Mesenchymal stem cell (in vitro differentiated cells and primary cell): ENCODE data around the gene WWP2.

Source experiments
- DNase-seq: peaks from one replicate; pipeline ENCODE4 v3.0.0-alpha.2; 2013
- H2AFZ ChIP-seq: one replicate; pipeline ENCODE4 v1.6.1; 2013; ENCODE audit warnings: low read depth, mild to moderate bottlenecking, control low read depth, inconsistent platforms, low read length, moderate library complexity
- H2AK5ac ChIP-seq: 2 replicates; pipeline ENCODE4 v1.6.1; 2013; ENCODE audit warnings: low read length, moderate library complexity, mild to moderate bottlenecking, inconsistent platforms; ENCODE audit not compliant: severe bottlenecking
- H2BK120ac ChIP-seq: one replicate; pipeline ENCODE4 v1.6.1; 2013; ENCODE audit warnings: low read depth, mild to moderate bottlenecking, inconsistent platforms, low read length, moderate library complexity
- H2BK12ac ChIP-seq, 2 experiments: one replicate each; pipeline ENCODE4 v1.6.1; 2013; ENCODE audit warnings: inconsistent platforms in 2 of 2, low read length in 2 of 2, mild to moderate bottlenecking in 2 of 2, moderate library complexity in 2 of 2, control low read depth in 1 of 2
- H2BK15ac ChIP-seq: one replicate; pipeline ENCODE4 v1.6.1; 2013; ENCODE audit warnings: mild to moderate bottlenecking, low read depth, inconsistent platforms; ENCODE audit not compliant: poor library complexity, severe bottlenecking
- H2BK5ac ChIP-seq: 2 replicates; pipeline ENCODE4 v1.6.1; 2013; ENCODE audit warnings: low read depth, mild to moderate bottlenecking, low read length, control low read depth, inconsistent platforms; ENCODE audit not compliant: poor library complexity, severe bottlenecking
- H3K14ac ChIP-seq, 2 experiments: one replicate each; pipeline ENCODE4 v1.6.1; 2013; ENCODE audit warnings: inconsistent platforms in 2 of 2, low read length in 2 of 2, control low read depth in 1 of 2, mild to moderate bottlenecking in 1 of 2, moderate library complexity in 1 of 2
- H3K18ac ChIP-seq, 2 experiments: one replicate each; pipeline ENCODE4 v1.6.1; 2013; ENCODE audit warnings: inconsistent platforms in 2 of 2, low read length in 2 of 2, control low read depth in 1 of 2, low read depth in 1 of 2, mild to moderate bottlenecking in 1 of 2
- H3K23ac ChIP-seq, 2 experiments: one replicate each; pipeline ENCODE4 v1.6.1; 2013; ENCODE audit warnings: inconsistent platforms in 2 of 2, low read length in 2 of 2, mild to moderate bottlenecking in 2 of 2, moderate library complexity in 2 of 2, control low read depth in 1 of 2
- H3K27ac ChIP-seq: 2 replicates; pipeline ENCODE4 v1.5.1; 2013; ENCODE audit warnings: mild to moderate bottlenecking, moderate library complexity, low read length, control low read depth, inconsistent platforms; ENCODE audit not compliant: poor library complexity, severe bottlenecking
- H3K27me3 ChIP-seq, 2 experiments: 2 replicates each; pipeline versions ENCODE4 v1.6.1 to v1.7.0; 2013; ENCODE audit warnings: low read length in 2 of 2, mild to moderate bottlenecking in 2 of 2, moderate library complexity in 2 of 2, control low read depth in 1 of 2, inconsistent platforms in 1 of 2; ENCODE audit not compliant: control insufficient read depth in 1 of 2, insufficient read depth in 1 of 2
- H3K36me3 ChIP-seq, 2 experiments: 2 replicates each; pipeline versions ENCODE4 v1.6.1 to v1.7.0; 2013; ENCODE audit warnings: low read length in 2 of 2, control low read depth in 1 of 2, inconsistent platforms in 1 of 2, low read depth in 1 of 2, mild to moderate bottlenecking in 1 of 2; ENCODE audit not compliant: insufficient read depth in 2 of 2, control insufficient read depth in 1 of 2
- H3K4ac ChIP-seq, 2 experiments: one replicate each; pipeline ENCODE4 v1.6.1; 2013; ENCODE audit warnings: inconsistent platforms in 2 of 2, low read length in 2 of 2, mild to moderate bottlenecking in 2 of 2, moderate library complexity in 2 of 2, control low read depth in 1 of 2, low read depth in 1 of 2
- H3K4me1 ChIP-seq: 2 replicates; pipeline ENCODE4 v1.6.1; 2013; ENCODE audit warnings: low read depth, low read length, control low read depth; ENCODE audit not compliant: control insufficient read depth, insufficient read depth
- H3K4me2 ChIP-seq: 2 replicates; pipeline ENCODE4 v1.6.1; 2013; ENCODE audit warnings: low read length, mild to moderate bottlenecking, inconsistent platforms; ENCODE audit not compliant: poor library complexity, severe bottlenecking
- H3K4me3 ChIP-seq, 2 experiments: 2 replicates each; pipeline versions ENCODE4 v1.5.1 to v1.7.0; 2013; ENCODE audit warnings: low read length in 2 of 2, mild to moderate bottlenecking in 2 of 2, control low read depth in 1 of 2, low read depth in 1 of 2; ENCODE audit not compliant: insufficient read depth in 1 of 2
- H3K79me1 ChIP-seq: replicated peaks from 2 replicates; pipeline ENCODE4 v1.6.1; 2013; ENCODE audit warnings: mild to moderate bottlenecking, control low read depth, low read length, inconsistent platforms; ENCODE audit not compliant: poor library complexity, severe bottlenecking
- H3K9ac ChIP-seq: 2 replicates; pipeline ENCODE4 v1.7.0; 2013; ENCODE audit warnings: mild to moderate bottlenecking, low read length, moderate library complexity
- H3K9me3 ChIP-seq: 2 replicates; pipeline ENCODE4 v1.7.0; 2013; ENCODE audit warnings: mild to moderate bottlenecking, low read length; ENCODE audit not compliant: control insufficient read depth
- H4K8ac ChIP-seq: one replicate; pipeline ENCODE4 v1.6.1; 2013; ENCODE audit warnings: inconsistent platforms, mild to moderate bottlenecking, low read length, moderate library complexity
- H4K91ac ChIP-seq: one replicate; pipeline ENCODE4 v1.6.1; 2013; ENCODE audit warnings: mild to moderate bottlenecking, low read length, inconsistent platforms
- WGBS: methylation state at CpG from one replicate; pipeline ENCODE4 v1.1.7; 2013; ENCODE audit warnings: mixed read lengths; 5-methylcytosine and 5-hydroxymethylcytosine counted together

The WWP2 gene

DNA sequence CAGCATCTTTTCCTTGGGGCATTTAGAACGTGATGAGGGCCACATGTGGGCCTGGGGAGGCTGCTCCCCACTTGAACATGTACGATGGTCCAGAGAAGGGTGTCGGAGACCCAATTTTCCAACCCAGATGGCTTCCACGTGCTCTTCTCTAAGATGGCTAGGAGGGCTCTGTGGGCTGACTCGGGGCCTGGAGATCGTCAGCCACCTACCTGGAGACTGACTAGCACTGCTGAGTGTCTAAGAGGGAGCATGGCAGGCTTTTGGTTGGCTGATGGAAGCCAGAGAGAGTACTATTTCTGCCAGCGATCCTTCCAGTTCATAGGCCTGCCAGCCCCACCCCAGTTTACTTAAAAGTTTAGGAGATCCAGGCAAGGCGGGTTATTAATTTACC, 128.8 kb downstream of the WWP2 start:
- peaks cover 14% of the 10 kb centered on the region for H3K4me1 ChIP-seq
- H3K36me3 ChIP-seq, result peaks cover 2 to 19% of the 10 kb centered on the region in 2 experiments
- no peak overlapping the region for H2AK5ac ChIP-seq
- H3K4me2 ChIP-seq, result no peak overlapping the region
- peak overlapping the region; percentile 29 to 70 for H2BK12ac ChIP-seq
- H3K27me3 ChIP-seq, result no peaks in the 10 kb centered on the region
- peak overlapping the region; percentile 48 for H4K91ac ChIP-seq
- no peaks in the 10 kb centered on the region for H3K9me3 ChIP-seq
- H2BK120ac ChIP-seq, result peak overlapping the region; percentile 51
- 56% methylated on average over 7 of the region's 8 CpGs for WGBS
- peak overlapping the region; percentile 61 for H3K27ac ChIP-seq
- H4K8ac ChIP-seq, result peak overlapping the region; percentile 95
- no peaks in the 10 kb centered on the region for H3K79me1 ChIP-seq
- peak overlapping the region; percentile 45 to 90 for H3K4ac ChIP-seq
- no peak overlapping the region for H2BK15ac ChIP-seq
- H3K18ac ChIP-seq, result peak overlapping the region; percentile 67 to 69
- peak overlapping the region in 1 of 2 experiments; percentile 45 for H3K4me3 ChIP-seq
- no peak for DNase-seq
- H3K14ac ChIP-seq, result no peak overlapping the region
- H2BK5ac ChIP-seq, result no peak overlapping the region
- peak overlapping the region; percentile 51 for H2AFZ ChIP-seq
- H3K23ac ChIP-seq, result no peak overlapping the region
- H3K9ac ChIP-seq, result peak overlapping the region; percentile 83

DNA sequence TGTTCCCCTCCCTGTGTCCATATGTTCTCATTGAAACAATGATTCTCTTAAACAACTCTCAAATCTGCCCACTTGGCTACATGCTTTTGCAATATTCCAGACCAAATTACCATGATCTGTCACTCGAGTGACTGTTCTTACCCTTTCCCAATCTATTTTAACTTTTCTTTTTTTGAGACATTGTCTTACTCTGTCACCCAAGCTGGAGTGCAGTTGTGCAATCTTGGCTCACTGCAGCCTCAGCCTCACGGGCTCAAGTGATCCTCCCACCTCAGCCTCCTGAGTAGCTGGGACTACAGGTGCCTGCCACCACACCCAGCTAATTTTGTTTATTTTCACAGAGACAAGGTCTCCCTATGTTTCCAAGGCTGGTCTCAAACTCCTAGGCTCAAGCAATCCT, 130.2 kb downstream of the WWP2 start:
- Histone ChIP-seq H3K14ac (no peak overlapping the region), H3K9me3 (no peaks in the 10 kb centered on the region), H3K79me1 (peaks cover 2% of the 10 kb centered on the region), H3K4ac (no peak overlapping the region), H3K27me3 (no peaks in the 10 kb centered on the region), H4K8ac (no peak overlapping the region), H2AK5ac (no peak overlapping the region), H3K23ac (no peak overlapping the region), H3K9ac (no peak overlapping the region), H3K36me3 (peaks cover 2 to 19% of the 10 kb centered on the region in 2 experiments), H2BK120ac (no peak overlapping the region), H3K18ac (no peak overlapping the region), H3K4me2 (no peak overlapping the region), H2BK12ac (no peak overlapping the region), H2AFZ (no peak overlapping the region), H3K4me1 (peaks cover 15% of the 10 kb centered on the region), H2BK5ac (no peak overlapping the region), H2BK15ac (no peak overlapping the region), H4K91ac (no peak overlapping the region), H3K4me3 (no peak overlapping the region), H3K27ac (no peak overlapping the region)
- WGBS, result 95% methylated on average over 2 of the region's 2 CpGs
- DNase-seq, result no peak

DNA sequence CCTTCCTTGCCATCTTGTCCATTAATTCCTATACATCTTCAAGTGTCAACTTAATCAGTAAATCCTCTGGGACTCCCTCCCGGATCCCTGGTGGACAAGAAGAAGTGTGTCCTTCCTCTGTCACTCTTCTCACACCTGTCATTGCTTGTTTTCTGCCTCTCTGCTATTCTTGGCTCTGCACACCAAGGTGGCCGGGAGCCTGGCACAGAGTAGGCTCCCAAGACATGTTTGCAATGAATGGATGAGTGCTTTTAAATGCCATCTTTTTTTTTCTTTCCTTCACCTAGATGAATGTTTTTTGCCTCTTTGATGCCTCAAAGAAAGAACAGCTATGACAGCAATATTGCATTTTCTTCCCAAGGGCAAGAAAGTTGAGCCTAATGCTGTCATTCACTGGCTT, 131.0 kb downstream of the WWP2 start:
- DNase-seq, result no peak
- Histone ChIP-seq H3K4me1 (peaks cover 12% of the 10 kb centered on the region), H2BK15ac (no peak overlapping the region), H2BK12ac (no peak overlapping the region), H3K4ac (no peak overlapping the region), H2AFZ (no peak overlapping the region), H2BK5ac (no peak overlapping the region), H4K8ac (no peak overlapping the region), H3K4me3 (no peak overlapping the region), H3K27ac (no peak overlapping the region), H3K9ac (no peak overlapping the region), H3K14ac (no peak overlapping the region), H3K9me3 (no peaks in the 10 kb centered on the region), H4K91ac (no peak overlapping the region), H3K18ac (no peak overlapping the region), H3K36me3 (peaks cover 2 to 15% of the 10 kb centered on the region in 2 experiments), H3K23ac (no peak overlapping the region), H2BK120ac (no peak overlapping the region), H2AK5ac (no peak overlapping the region), H3K79me1 (peaks cover 2% of the 10 kb centered on the region), H3K4me2 (no peak overlapping the region), H3K27me3 (no peaks in the 10 kb centered on the region)
- 100% methylated on average over 2 of the region's 2 CpGs for WGBS

DNA sequence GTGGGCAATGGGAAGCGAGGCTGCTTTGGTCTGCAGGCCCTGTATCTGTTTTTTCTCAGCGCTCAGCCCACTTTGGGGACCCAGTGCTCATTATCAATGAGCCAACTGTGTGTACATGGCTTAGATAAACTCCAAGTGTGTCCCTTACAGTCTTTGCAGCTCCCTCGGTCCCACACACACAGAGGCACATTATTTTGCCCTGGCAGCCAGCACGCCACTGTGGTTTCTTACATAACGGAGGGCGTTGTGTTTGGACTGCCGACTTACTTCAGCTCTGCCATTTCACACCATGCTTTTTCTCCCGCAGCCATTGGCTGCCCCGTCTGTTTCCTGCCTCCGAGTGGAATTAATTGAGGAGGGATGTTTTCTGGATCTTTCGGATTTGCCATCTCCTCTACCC, 132.5 kb downstream of the WWP2 start:
- Histone ChIP-seq H3K9ac (no peak overlapping the region), H3K9me3 (no peaks in the 10 kb centered on the region), H2BK12ac (no peak overlapping the region), H3K36me3 (peaks cover 0 to under 1% of the 10 kb centered on the region in 2 experiments), H3K4ac (no peak overlapping the region), H3K79me1 (peaks cover 2% of the 10 kb centered on the region), H3K23ac (no peak overlapping the region), H3K4me1 (peaks cover 7% of the 10 kb centered on the region), H3K4me3 (no peak overlapping the region), H3K4me2 (no peak overlapping the region), H2BK120ac (no peak overlapping the region), H3K27me3 (no peaks in the 10 kb centered on the region), H2BK15ac (no peak overlapping the region), H3K18ac (no peak overlapping the region), H4K91ac (no peak overlapping the region), H2AK5ac (no peak overlapping the region), H2BK5ac (no peak overlapping the region), H3K27ac (no peak overlapping the region), H2AFZ (no peak overlapping the region), H4K8ac (no peak overlapping the region), H3K14ac (no peak overlapping the region)
- 82% methylated on average over 9 of the region's 11 CpGs for WGBS
- DNase-seq, result no peak
